ENCODE measurements around the gene PAX6.
A peak's percentile ranks its signal among the peaks of the same experiment; 100 is the strongest.

The PAX6 gene

GRCh38 chr11:31807799-31808667 lies 3.1 kb downstream of the PAX6 start:
- peak; percentile 37 for DNase-seq

GRCh38 chr11:31806928-31807798 lies 4.0 kb downstream of the PAX6 start:
- no peak for DNase-seq

- no peak for DNase-seq
These were observed 4.8 kb downstream of the PAX6 start for GRCh38 chr11:31806186-31806927.

GRCh38 chr11:31805629-31806185 lies 5.4 kb downstream of the PAX6 start:
- DNase-seq = no peak

DNA sequence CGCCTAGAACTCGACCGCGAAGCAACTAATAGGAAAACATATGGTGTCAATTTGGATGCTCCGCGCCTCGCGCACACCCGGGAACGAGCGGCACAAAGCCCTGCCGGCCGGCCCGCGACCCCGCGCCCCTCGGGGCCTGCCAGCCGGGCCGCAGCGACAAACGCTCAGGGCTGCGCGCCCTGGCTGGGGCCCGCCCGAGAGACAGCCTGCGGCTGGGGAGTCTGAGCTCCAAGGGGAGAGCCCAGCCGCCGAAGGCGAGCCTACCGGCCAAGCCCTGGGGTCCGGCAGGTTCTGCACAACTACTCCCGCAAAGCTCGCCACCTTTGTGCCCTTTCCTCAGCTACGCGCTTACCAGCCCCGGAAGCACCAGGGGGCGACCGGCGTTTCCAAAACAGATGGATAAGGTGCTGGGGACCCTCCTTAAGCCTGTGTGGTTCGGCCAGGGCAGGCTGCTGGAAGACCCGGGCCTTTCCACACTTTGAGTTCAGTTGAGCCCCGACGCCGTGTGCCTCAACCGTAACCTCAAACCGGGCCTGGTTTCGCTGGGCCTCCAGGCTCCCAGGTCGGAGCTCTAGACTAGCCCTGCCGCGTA lies 6.0 kb downstream of the PAX6 start:
- no peak for DNase-seq

DNA sequence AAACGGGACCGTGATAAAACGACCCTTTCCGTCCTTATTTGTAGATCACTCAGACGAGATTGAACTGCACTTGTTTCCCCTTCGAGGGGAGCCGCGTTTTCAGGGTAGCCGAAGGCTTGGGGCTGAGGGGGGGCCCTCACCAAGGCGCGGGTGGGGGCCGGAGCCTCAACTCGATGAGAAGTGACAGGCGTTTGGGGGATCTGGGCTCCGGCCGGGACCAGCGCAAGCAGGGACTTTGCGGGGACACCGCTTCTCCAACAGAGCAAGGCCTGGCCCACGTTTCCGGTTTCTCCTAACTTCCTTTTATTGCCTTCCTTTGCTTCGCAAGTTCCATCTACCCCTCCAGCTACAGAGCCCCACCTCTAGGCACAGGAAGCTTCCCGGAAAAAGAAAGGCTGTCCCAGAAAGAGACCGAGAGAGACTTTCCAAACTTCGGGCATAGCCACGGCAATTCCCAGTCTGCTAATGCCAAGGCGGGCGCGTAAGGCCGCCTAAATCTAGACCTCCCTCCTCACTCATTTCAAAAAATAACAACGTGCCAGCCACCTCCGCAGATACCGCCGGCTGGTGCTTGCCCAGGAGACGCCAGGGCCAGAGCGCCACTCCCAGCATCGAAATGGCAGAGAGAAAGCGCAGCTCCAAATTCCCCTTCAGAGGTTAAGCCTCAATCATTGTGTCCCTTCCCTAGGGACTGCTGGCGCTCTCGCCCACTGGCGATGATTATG lies 6.6 kb downstream of the PAX6 start:
- no peak for DNase-seq

GRCh38 chr11:31803813-31804311 lies 7.3 kb downstream of the PAX6 start:
- DNase-seq = no peak

- no peak for DNase-seq
These were observed 7.9 kb downstream of the PAX6 start for GRCh38 chr11:31802990-31803812.

DNA sequence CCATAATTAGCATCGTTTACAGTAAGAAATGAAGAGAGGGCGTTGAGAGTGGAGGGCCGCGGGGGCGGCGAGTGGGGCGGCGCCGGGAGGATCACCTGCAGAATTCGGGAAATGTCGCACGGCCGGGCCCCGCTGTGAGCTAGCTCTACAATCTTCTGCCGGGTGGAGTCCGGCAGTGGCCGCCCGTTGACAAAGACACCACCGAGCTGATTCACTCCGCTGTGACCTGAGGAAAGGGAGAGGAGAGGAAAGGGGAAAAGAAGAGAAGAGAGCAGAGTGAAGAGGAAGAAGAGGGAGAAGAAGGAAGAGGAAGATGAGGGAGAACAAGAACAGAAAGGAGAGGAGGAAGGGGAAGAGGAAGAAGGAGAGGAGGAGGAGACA lies 8.5 kb downstream of the PAX6 start:
- DNase-seq = no peak

DNA sequence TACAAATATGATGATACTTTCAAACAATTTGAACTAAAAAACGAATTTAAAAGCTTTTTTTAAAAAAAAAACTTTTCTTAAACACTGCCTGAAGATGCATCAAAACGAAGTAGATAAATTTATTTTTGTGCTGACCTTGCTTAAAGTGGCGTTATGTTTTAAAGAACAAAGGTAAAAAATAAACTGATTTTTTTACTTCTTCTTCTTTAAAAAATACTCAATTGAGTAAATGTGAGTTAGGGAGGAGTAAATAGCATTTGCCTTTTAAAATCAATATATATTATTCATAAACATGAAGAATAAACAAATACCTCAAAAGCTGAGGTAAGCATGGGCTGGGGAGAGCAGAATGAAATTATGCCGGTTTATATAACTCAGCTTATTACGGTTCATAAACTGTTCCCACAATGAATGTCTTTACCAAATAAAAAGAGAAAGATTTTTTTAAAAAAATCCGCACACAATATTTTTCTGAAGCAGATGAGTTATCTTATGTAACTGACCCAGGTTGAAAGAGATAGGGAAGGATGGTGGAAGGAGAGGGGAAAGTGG lies 9.0 kb downstream of the PAX6 start:
- no peak for DNase-seq

- no peak for DNase-seq
These were observed 9.8 kb downstream of the PAX6 start for GRCh38 chr11:31801298-31801702.

DNA sequence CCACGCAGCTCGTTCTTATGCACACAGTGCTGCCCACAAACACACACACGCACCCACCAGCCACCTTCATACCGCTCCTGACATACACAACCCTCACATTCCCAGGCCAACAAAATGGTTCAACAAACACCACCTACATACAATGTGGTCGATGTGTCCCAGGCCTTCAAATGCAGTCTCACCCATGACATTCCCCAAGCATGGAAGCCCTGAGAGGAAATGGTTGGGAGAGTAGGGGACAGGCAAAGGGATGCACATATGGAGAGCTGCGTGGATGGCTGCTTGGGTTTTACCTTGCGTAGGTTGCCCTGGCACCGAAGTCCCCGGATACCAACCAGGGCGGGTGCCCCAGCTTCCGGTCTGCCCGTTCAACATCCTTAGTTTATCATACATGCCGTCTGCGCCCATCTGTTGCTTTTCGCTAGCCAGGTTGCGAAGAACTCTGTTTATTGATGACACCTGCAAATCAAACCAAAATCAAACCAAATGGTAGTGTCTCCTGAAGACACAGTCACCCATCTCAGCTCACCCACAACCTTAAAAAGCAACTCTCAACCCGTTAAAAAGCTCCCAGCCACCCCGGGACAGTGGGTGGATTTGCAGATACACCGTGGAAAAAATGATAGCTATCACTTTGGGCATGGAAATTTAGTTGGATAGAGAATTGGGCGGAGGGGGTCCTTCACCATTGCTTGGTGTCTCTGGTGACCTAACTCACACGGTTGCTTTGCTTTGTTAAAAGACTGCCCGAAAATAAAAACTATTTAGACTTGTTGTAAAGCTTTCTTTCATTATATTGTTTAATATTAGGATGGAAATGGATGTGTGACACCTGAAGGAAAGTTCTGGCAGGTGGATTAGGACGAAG lies 10.5 kb downstream of the PAX6 start:
- DNase-seq = no peak

- DNase-seq = no peak
These were observed 11.4 kb downstream of the PAX6 start for GRCh38 chr11:31799435-31800397.

DNA sequence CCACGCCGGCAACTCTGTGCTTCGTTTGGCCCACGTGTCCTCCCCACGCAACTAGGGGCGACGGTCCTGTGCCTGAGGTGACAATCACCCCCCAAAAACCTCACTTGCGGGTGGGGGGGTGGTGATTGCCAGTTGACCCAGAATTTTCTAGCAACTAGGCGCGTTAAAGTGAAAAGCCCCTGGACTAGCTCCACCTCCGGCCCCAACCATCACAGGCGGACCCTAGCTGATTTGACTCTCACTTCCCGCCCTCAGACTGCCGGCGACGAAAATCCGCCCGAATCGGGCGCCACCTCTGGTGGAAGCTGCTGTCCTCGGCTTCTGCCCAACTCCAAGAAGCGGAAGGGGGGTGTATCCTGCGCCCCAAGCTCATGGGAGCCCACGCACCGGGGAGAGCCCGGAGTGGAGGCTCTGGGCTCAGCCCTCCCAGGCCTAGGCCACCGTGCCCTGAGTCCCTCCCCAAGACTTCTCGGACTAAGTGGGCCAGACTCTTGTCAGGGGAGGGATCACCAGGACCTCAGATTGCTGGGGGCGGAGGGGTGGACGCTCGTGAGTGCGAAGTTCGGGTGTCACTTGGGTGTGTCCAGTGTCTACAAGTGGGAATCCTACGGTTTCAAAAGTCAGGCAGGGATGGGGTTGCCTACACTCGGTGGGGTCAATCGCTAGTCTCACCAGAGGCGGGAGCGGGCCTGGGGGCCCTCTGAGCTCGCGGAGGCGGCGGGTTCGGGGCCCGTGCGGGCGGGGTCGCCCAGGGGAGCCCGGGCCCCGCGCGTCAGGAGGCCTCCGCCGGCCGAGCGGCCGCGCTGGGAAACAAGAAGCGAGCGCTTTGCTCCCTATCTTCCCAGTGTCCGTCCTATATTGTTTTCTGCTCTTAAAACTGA lies 12.3 kb downstream of the PAX6 start:
- DNase-seq = no peak

GRCh38 chr11:31798057-31798553 lies 13.0 kb downstream of the PAX6 start:
- DNase-seq = no peak

- DNase-seq = no peak
These were observed 13.7 kb downstream of the PAX6 start for GRCh38 chr11:31797190-31798056.

Measured in NCI-H69 (cell line).